ENCODE measurements around the gene PRDM16.

The PRDM16 gene

DNA sequence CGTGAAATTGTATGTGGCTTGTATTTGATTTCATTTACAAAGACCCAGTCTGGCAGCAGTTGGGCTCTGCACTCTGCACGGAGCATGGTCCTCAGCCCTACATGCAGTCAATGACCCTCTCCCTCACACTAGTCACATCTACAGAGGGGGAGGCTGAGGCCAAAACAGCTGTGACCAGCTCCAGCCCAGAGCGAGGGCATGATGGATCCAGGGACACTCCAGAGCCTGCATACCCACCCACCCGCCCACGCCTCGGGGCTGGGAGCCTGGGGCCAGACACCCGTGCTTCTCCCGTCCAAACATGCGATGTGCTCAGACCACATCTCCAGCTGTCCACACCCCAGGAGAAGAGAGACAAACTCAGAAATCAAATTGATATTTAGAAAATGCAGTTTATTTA is 14.0 kb upstream of the PRDM16 start:
- DNase-seq, result no peak

DNA sequence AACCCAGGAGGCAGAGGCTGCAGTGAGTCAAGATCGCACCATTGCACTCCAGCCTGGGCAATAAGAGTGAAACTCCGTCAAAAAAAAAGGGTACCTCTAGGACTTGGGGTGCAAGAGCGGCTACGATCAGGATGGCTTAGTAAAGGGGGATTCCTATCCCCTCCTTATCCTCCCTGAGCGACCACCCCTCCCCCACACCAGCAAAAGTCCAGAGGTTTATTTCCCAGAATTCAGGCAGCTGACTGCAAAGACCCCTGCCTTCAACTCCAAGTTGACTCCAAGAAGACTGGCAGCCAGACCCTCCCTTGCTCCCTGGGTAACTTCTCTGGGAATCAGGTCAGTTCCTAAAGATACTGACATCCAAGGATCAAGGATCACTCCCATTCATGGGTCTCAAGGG is 12.4 kb upstream of the PRDM16 start:
- DNase-seq, result no peak

GRCh38 chr1:3058263-3059030 is 10.6 kb upstream of the PRDM16 start:
- no peak for DNase-seq

DNA sequence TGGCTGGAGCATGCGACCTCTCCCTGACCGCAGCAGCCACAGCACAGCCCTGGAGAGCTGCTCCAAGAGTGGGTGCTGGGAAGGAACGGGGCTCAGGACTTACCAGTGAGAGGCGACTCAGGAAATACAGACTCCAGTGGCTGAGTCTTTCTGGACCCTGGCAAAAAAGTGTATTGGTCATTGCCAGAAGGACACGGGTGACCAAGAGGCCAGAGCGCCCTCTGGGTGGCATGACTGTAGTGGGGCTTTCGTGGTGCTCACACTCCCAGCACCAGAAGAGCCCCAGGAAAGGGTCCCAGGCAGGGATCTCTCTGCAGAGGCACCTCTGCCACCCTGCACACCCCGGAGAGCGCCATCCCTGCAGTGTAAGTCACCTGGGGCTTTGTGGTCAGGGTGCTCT is 8.9 kb upstream of the PRDM16 start:
- DNase-seq, result no peak

DNA sequence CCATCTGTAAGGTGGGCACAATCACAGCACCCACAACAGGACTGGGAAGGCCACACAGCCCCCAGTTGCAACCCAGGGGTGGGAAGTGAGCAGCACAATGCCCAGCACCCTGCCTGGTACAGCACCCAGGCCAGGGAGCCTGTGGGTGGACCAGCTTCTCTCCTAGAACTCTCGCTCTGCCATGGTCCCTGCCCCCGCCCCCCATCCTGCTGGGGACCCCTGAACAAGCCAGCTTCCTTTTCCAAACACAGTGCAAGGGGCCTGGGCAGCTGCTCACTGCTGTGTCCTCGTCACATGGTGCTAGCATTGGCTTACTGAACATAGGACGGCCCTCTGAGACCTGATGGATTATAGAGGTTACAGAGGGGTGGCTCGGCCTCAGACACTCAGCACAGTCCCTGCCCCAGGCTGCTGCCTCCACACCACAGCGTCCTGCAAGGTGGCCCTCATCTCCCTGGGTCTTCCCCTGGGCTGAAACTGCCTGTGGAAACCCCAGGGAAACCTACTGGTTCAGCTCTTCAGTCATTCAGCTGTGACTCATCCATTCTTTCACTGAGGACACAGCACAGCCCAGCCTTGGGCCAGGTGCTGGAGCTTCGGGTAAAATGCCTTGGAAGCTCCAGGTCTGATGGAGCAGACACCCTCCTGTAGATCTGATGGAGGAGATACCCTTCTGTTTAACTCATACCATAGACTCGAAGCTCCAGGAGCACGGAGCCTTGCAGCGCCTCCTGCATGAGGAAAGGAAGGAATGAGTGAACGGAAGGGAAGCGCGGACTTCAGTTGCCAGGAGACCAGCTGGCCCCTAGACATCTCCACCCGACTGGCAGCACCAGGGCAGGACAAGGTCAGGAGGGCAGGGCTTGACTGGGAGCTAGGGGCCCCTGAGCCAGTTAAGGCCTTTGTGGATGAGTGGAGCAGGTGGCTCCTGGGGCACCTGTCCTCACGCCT is 8.1 kb upstream of the PRDM16 start:
- DNase-seq, result no peak

DNA sequence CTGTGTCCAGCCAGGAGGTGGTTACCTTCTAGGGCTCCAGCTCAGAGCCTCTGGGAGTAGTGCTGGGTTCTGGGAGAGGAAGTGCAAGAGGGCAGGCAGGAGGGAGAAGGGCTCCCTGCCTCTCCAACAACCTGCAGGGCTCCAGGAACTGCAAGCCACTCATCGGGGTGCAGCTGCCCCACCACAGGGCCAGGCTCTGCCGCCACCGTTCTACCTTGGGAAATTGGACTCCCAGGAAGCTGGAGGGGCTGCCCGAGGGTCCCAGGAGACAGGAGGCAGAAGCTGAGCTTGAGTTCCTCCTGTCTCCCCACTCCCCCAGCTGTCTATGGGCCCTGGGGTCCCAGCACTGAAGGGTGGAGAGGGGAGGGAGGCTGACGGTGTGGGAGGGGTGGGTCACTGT is 7.4 kb upstream of the PRDM16 start:
- no peak for DNase-seq

GRCh38 chr1:3061981-3062615 is 6.9 kb upstream of the PRDM16 start:
- no peak for DNase-seq

GRCh38 chr1:3062616-3063378 is 6.2 kb upstream of the PRDM16 start:
- no peak for DNase-seq

- DNase-seq, result no peak
Measured at GRCh38 chr1:3063379-3064295, 5.4 kb upstream of the PRDM16 start.

DNA sequence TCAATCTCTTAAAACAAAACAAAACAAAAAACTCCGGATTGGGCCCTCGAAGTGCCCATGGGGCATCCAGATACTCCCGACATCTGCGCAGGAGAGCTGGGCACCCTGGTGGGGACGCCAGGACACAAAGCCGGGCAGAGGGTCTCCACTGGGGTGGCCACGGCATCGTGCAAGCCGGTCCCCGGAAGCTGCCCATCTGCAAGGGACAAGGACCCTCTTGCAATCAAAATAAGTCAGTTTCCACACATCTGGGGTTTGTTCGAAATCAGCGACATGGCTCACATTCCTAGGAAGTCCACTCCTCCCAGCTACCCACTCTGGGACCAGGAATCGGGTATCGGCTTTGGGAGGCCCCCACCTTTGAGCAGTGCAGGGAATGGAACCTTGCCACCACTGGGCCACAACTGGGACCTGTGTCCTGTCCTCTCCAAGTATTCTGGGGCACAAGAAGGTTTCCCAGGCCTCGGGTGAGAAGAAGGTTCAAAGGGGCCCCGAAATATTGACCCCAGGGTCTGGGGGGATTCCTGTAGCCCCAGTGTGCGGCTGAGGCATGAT is 4.6 kb upstream of the PRDM16 start:
- no peak for DNase-seq

- DNase-seq, result no peak
Measured at GRCh38 chr1:3064901-3065300, 4.1 kb upstream of the PRDM16 start.

DNA sequence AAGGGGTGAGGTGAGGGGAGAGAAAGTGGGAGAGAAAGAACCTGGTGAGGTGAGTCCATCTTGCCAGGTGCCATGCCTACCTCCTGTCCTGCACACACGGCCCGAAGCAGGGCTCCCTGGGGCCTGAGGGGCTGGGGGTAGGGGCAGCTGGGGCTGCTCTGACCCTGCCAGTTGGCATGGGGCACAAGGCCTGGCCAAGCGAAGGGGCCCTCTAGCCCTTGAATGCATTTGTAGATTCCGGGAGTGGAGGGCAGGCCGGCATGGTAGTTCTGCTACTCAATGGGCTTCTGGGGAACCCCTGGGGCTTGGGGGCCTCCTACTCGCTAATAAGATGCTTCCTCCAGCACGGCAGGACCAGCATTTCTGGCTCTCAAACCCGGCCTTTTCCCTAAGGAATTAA is 3.6 kb upstream of the PRDM16 start:
- DNase-seq, result no peak

GRCh38 chr1:3065797-3066196 is 3.2 kb upstream of the PRDM16 start:
- DNase-seq, result no peak

- DNase-seq, result no peak
Measured at GRCh38 chr1:3066250-3066711, 2.7 kb upstream of the PRDM16 start.

DNA sequence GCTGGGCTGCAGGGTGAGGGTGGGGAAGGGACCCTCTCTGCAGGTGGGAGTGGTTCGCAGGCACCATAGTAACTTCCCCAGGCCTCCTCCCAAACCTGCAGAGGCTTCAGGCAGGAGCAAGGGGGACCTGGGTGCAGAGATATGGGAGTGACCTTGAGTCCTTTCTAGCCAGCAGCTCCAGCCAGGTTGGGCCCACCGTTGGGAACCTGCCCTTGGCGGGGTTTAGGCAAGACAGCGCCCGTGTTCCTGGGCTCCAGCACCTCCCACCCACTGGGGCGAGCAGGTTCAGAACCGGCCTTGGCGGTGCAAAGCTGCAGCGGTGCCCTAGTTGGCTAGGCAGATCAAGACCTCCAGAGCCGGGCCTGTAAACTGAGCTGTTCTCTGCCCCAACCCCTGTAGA is 2.2 kb upstream of the PRDM16 start:
- no peak for DNase-seq

GRCh38 chr1:3067301-3067670 is 1.7 kb upstream of the PRDM16 start:
- no peak for DNase-seq

DNA sequence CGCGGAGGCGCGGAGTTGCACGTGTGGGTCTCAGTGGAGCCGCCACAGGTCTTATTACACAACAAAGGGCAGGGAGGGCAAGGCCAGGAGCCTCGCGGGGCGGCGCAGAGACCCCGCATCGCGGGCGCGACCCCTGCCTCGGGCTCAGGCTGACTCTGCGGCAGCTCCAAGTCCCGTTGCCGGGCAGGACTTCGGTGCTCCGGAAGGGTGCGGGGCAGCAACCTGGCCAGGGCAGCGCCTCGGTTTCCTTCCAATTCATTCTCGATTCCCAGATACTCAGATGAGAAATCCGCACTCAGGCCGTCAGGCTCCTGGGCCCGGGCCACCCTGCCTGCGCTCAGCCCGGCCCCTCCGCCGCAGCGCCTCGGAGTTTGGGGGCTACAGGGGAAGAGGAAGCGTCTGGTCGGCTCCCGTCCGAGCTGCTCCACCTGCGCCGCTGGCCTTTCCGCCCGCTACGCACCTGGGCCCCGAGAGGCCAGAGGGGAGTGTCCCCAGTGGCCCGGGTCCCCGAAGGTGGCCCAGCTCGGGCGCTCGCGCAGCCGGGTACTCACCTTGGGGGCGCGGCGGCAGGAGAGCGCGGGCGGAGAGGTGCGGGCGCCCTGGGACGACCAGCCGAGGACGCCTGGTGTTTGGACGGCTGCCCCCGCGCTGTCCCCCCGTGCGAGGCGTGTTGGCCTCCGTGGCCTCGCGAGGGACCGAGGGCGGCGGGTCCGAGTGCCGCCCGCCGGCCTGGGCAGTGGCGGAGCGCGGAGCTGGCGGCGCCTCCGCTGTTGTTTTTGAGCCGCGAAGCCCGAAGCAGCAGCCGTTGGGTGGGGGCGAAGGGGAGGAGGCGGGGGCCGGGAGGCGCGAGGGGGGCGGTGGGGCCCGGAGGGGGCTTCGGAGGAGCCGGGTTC is 1.1 kb upstream of the PRDM16 start:
- DNase-seq, result no peak

DNA sequence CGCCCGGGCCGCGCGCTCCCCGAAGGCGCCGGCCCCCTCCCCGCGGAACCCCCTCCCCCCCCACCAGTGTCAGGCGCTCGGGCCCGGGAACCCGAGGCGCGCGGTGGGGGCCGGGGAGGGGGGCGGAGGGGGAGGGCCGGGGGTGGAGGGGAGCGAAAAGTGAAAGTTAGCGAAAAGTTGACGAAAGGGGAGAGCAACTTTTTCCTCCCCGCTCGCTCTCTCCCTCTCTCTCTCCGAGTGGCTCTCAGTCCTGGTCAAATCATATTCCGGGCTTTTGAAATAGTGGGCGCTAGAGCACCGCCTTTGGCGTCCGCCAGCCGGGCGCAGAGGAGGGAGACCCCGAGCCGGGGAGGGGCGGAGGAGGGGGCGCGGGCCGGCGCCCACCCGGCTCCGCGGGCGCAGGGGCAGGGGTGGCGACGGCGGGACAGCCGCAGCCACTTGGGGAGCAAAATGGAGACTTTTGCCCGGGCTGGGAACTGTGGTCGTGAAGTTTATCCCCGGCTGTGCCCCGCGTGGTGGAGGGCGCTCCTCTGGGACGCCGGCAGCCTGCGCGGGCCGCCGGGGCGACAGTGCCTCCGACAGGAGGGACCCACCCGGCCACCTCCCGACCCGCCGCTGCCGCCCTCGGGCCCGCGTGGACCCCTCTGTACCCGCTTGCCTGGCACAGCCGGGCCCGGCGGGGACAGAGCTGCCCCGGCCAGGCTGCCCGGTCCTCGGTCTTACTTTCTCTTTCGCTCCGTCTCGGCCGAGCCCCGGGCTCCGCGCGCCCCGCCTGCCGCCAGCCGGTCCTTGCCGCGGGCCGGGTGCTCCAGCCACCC is 697 bp downstream of the PRDM16 start:
- no peak for DNase-seq

- no peak for DNase-seq
Measured at GRCh38 chr1:3070309-3070643, 1.3 kb downstream of the PRDM16 start.
